Panc1 (cell line): ENCODE data around the gene KCNMB2. TPM values are rescaled to one million over a fixed set of nuclear protein-coding genes. Genes with fewer than 3 reads are reported as not detected.

Experiments used
- ATAC-seq: fragments of 200-7000 bp; cut with Tn5 transposase; 2 replicates; pipeline ENCODE4 v1.9.1; 2020; ENCODE audit warnings: mild to moderate bottlenecking, moderate library complexity
- BruUV-seq: library from RNA; stranded (reverse); fragments of 400-500 nt; replicated peaks from 2 replicates; lab custom pipeline; 2021; lab: Mats Ljungman, UMichigan
- CTCF ChIA-PET: fragments of 300-600 bp; sonication (Branson Sonifier 250); formaldehyde crosslinking; loops from one replicate; lab custom pipeline; 2022; ENCODE audit warnings: antibody characterized with exemption; lab: Charles Lee
- POLR2A ChIA-PET: fragments of 300-600 bp; sonication (Branson Sonifier 250); formaldehyde crosslinking; loops from one replicate; lab custom pipeline; 2022; ENCODE audit warnings: antibody characterized with exemption; lab: Charles Lee
- DNase-seq: peaks from one replicate; pipeline ENCODE4 v3.0.0-alpha.2; 2010; ENCODE audit warnings: low read depth, low spot score
- H3K27ac ChIP-seq: 2 replicates; pipeline ENCODE4 v1.5.1; 2011; ENCODE audit warnings: mild to moderate bottlenecking, low read length, inconsistent platforms
- H3K27me3 ChIP-seq: fragments of 200-500 bp; sonication (Bioruptor generic); 2 replicates; pipeline ENCODE4 v1.6.0; 2014; ENCODE audit warnings: low read length, inconsistent platforms; ENCODE audit not compliant: control insufficient read depth, insufficient read depth
- H3K36me3 ChIP-seq: fragments of 200-500 bp; sonication (Bioruptor generic); 2 replicates; pipeline ENCODE4 v1.5.1; 2014; ENCODE audit warnings: inconsistent platforms, mild to moderate bottlenecking, low read length, moderate library complexity; ENCODE audit not compliant: control insufficient read depth, insufficient read depth
- H3K4me1 ChIP-seq: 2 replicates; pipeline ENCODE4 v1.5.1; 2011; ENCODE audit warnings: inconsistent platforms, mild to moderate bottlenecking, low read length, moderate library complexity; ENCODE audit not compliant: control insufficient read depth, insufficient read depth
- H3K4me3 ChIP-seq, 2 experiments: 2 replicates each; pipeline ENCODE4 v1.5.1; 2011 to 2012; ENCODE audit warnings: low read depth in 2 of 2, low read length in 2 of 2, mild to moderate bottlenecking in 2 of 2, inconsistent platforms in 1 of 2, moderate library complexity in 1 of 2
- H3K9me3 ChIP-seq: fragments of 200-500 bp; sonication (Bioruptor generic); 2 replicates; pipeline ENCODE4 v1.5.1; 2014; ENCODE audit warnings: low read depth, mild to moderate bottlenecking, inconsistent platforms, low read length, moderate library complexity; ENCODE audit not compliant: control insufficient read depth, insufficient read depth
- CTCF ChIP-seq: fragments of 450-650 bp; IDR thresholded peaks from 2 replicates; pipeline ENCODE4 v1.5.1; 2017; ENCODE audit warnings: mild to moderate bottlenecking
- POLR2AphosphoS5 ChIP-seq: IDR thresholded peaks from 2 replicates; pipeline ENCODE4 v1.6.1; 2012; ENCODE audit warnings: mild to moderate bottlenecking, low read depth, low read length, moderate library complexity
- SIN3A ChIP-seq: IDR thresholded peaks from 2 replicates; pipeline ENCODE4 v1.6.1; 2012; ENCODE audit warnings: low read depth, mild to moderate bottlenecking, low read length, moderate library complexity, borderline replicate concordance; ENCODE audit not compliant: insufficient read depth
- TCF7L2 ChIP-seq: IDR thresholded peaks from 2 replicates; pipeline ENCODE4 v1.6.1; 2011; ENCODE audit warnings: mild to moderate bottlenecking, low read depth, low read length, inconsistent platforms
- in situ Hi-C: cut with HindIII; loops from 2 replicates; pipeline ENCODE4 v1.10.0; 2016; ENCODE audit warnings: low sequenced_read_pairs, low pct_unique_long_range_greater_than_20kb
- intact Hi-C: fragments of 100-400 bp; cut with micrococcal nuclease; formaldehyde crosslinking; loops from one replicate; pipeline ENCODE4 v1.10.0; 2022; ENCODE audit not compliant: unreplicated experiment
- total RNA-seq: library from RNA; stranded (reverse); gene quantifications from one replicate; pipeline ENCODE4 v1.2.1, GENCODE V29; 2021; ENCODE audit not compliant: unreplicated experiment
- TF ChIP-seq, protein P1 (sequence below), 2 experiments: IDR thresholded peaks; 2 replicates each; pipeline ENCODE4 v1.6.1; 2011 to 2012; ENCODE audit warnings: low read depth in 2 of 2, control low read depth in 1 of 2, low read length in 1 of 2, mild to moderate bottlenecking in 1 of 2, moderate library complexity in 1 of 2; ENCODE audit not compliant: insufficient read depth in 1 of 2

KCNMB2 gene
- total RNA-seq, 1 experiment from 2014 or later: not detected

GRCh38 chr3:178845420-178846118, 309.3 kb downstream of the KCNMB2 start:
- DNase-seq: no peak
- Histone ChIP-seq H3K27ac (no peak overlapping the region), H3K27me3 (no peaks in the 10 kb centered on the region), H3K4me1 (no peaks in the 10 kb centered on the region), H3K36me3 (no peaks in the 10 kb centered on the region; the same call in 1 of the 2 replicates), H3K4me3 (no peak overlapping the region), H3K9me3 (no peaks in the 10 kb centered on the region)
- ChIA-PET CTCF (no interaction called here), POLR2A (no interaction called here)
- ATAC-seq: no peak; the same call in 1 of the 2 replicates
- TF ChIP-seq TCF7L2 (no peak), POLR2AphosphoS5 (no peak), CTCF (no peak), SIN3A (no peak)
- TF ChIP-seq, protein P1, sequence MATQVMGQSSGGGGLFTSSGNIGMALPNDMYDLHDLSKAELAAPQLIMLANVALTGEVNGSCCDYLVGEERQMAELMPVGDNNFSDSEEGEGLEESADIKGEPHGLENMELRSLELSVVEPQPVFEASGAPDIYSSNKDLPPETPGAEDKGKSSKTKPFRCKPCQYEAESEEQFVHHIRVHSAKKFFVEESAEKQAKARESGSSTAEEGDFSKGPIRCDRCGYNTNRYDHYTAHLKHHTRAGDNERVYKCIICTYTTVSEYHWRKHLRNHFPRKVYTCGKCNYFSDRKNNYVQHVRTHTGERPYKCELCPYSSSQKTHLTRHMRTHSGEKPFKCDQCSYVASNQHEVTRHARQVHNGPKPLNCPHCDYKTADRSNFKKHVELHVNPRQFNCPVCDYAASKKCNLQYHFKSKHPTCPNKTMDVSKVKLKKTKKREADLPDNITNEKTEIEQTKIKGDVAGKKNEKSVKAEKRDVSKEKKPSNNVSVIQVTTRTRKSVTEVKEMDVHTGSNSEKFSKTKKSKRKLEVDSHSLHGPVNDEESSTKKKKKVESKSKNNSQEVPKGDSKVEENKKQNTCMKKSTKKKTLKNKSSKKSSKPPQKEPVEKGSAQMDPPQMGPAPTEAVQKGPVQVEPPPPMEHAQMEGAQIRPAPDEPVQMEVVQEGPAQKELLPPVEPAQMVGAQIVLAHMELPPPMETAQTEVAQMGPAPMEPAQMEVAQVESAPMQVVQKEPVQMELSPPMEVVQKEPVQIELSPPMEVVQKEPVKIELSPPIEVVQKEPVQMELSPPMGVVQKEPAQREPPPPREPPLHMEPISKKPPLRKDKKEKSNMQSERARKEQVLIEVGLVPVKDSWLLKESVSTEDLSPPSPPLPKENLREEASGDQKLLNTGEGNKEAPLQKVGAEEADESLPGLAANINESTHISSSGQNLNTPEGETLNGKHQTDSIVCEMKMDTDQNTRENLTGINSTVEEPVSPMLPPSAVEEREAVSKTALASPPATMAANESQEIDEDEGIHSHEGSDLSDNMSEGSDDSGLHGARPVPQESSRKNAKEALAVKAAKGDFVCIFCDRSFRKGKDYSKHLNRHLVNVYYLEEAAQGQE (IDR thresholded peaks at IDR 0.05; ENCODE audit: insufficient read depth in 1 of 2, low read depth in 2 of 2, low read length in 1 of 2): no peak
- intact Hi-C loops: no loop called here
- in situ Hi-C loops: no loop called here
- no TSS peak for BruUV-seq

DNA sequence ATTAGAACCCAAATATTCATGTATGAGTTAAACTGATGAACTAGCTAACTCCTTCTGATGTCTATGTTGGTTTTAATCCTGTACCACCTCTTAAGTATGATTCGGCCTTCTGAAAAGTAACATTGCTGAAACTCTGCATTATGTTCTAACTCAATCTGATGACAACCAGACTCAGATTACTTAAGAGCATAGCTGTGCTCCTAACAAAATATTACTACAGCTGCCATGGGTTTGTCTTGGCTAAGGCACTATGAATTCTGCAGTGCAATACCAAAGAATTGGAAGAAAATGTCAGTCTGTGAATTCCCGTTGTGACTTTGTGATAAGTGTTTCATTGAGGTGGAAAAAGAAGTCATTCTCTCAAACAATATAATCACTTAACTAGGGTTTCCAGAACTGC, 311.0 kb downstream of the KCNMB2 start:
- BruUV-seq: no TSS peak
- H3K4me3 ChIP-seq: no peak overlapping the region
- POLR2A ChIA-PET: no interaction called here
- intact Hi-C loops (no loop called here), in situ Hi-C loops (no loop called here)
- no peaks in the 10 kb centered on the region for H3K27me3 ChIP-seq
- no peaks in the 10 kb centered on the region for H3K4me1 ChIP-seq
- no peaks in the 10 kb centered on the region for H3K9me3 ChIP-seq
- CTCF ChIA-PET: no interaction called here
- no peaks in the 10 kb centered on the region; the same call in 1 of the 2 replicates for H3K36me3 ChIP-seq
- no peak for ATAC-seq
- TF ChIP-seq POLR2AphosphoS5 (no peak), SIN3A (no peak), TCF7L2 (no peak), CTCF (no peak)
- TF ChIP-seq, protein P1 (IDR thresholded peaks at IDR 0.05; ENCODE audit: insufficient read depth in 1 of 2, low read depth in 2 of 2, low read length in 1 of 2): no peak
- DNase-seq: no peak
- no peak overlapping the region for H3K27ac ChIP-seq
